Natural killer cell (primary cell): ENCODE results near the gene GASK1A. TPM values are rescaled to one million over a fixed set of nuclear protein-coding genes. Genes with fewer than 3 reads are reported as not detected.

ENCODE experiments used
- ATAC-seq, 3 donors: fragments of 150-1000 bp in 2 of 3; fragments of 200-7000 bp in 1 of 3; cut with Tn5 transposase; 1 replicate in 1 of 3; 2 replicates in 2 of 3; pipeline ENCODE4 v1.10.0; 2021; ENCODE audit warnings: mild to moderate bottlenecking in 2 of 3, moderate library complexity in 2 of 3
- DNase-seq, 2 donors: peaks; one replicate each; pipeline versions ENCODE4 v3.0.0 to v3.0.0-alpha.2; 2013 to 2021; ENCODE audit warnings: mixed read lengths in 1 of 2
- H3K27ac ChIP-seq: one replicate; pipeline ENCODE4 v1.5.1; 2013; ENCODE audit warnings: mild to moderate bottlenecking, low read length
- H3K27me3 ChIP-seq: one replicate; pipeline ENCODE4 v1.6.1; 2013; ENCODE audit warnings: low read length; ENCODE audit not compliant: control insufficient read depth, insufficient read depth
- H3K36me3 ChIP-seq: one replicate; pipeline ENCODE4 v1.6.1; 2013; ENCODE audit warnings: low read length; ENCODE audit not compliant: control insufficient read depth, insufficient read depth
- H3K4me1 ChIP-seq: one replicate; pipeline ENCODE4 v1.6.1; 2013; ENCODE audit warnings: low read length; ENCODE audit not compliant: control insufficient read depth, insufficient read depth
- H3K4me3 ChIP-seq: one replicate; pipeline ENCODE4 v1.5.1; 2013; ENCODE audit warnings: low read length
- H3K9me3 ChIP-seq: one replicate; pipeline ENCODE4 v1.6.1; 2013; ENCODE audit warnings: low read length; ENCODE audit not compliant: control insufficient read depth, insufficient read depth
- H3K27ac Mint-ChIP-seq, 2 donors: one replicate each; pipeline ENCODE4 v1.8.0; 2022; ENCODE audit warnings: mild to moderate bottlenecking in 2 of 2, mixed read lengths in 2 of 2, moderate library complexity in 1 of 2
- H3K27me3 Mint-ChIP-seq, 2 donors: one replicate each; pipeline ENCODE4 v1.8.0; 2022; ENCODE audit warnings: low read depth in 2 of 2, mixed read lengths in 2 of 2
- H3K36me3 Mint-ChIP-seq: one replicate; pipeline ENCODE4 v1.8.0; 2022; ENCODE audit warnings: mixed read lengths
- H3K4me1 Mint-ChIP-seq, 2 donors: one replicate each; pipeline ENCODE4 v1.8.0; 2022; ENCODE audit warnings: mixed read lengths in 2 of 2
- H3K4me3 Mint-ChIP-seq: one replicate; pipeline ENCODE4 v1.8.0; 2022; ENCODE audit warnings: mild to moderate bottlenecking, moderate library complexity, mixed read lengths
- H3K9me3 Mint-ChIP-seq, 2 donors: one replicate each; pipeline ENCODE4 v1.8.0; 2022; ENCODE audit warnings: mixed read lengths in 2 of 2
- WGBS: methylation state at CpG from one replicate; pipeline ENCODE4 v1.1.7; 2013; ENCODE audit warnings: missing lambda C conversion rate; ENCODE audit not compliant: insufficient coverage; 5-methylcytosine and 5-hydroxymethylcytosine counted together
- intact Hi-C: fragments of 100-400 bp; cut with micrococcal nuclease; formaldehyde crosslinking; loops from one replicate; pipeline ENCODE4 v1.14.2; 2022
- total RNA-seq, 4 donors: library from RNA; stranded (reverse); fragments of 120-200 nt in 1 of 4; gene quantifications; one replicate each; pipeline versions ENCODE4 v1.2.3 to v1.2.4, GENCODE V29; 2013 to 2022
- TF ChIP-seq, protein P1 (sequence below): fragments of 200-600 bp; IDR thresholded peaks from one replicate; pipeline ENCODE4 v1.8.0; 2022; ENCODE audit warnings: antibody characterized with exemption

Gene GASK1A
- total RNA-seq, 3 donors from 2014 or later (not counting 1 experiment from before 2014, with no cell fraction given), result 0.12 to 0.34 TPM; not detected in 1

DNA sequence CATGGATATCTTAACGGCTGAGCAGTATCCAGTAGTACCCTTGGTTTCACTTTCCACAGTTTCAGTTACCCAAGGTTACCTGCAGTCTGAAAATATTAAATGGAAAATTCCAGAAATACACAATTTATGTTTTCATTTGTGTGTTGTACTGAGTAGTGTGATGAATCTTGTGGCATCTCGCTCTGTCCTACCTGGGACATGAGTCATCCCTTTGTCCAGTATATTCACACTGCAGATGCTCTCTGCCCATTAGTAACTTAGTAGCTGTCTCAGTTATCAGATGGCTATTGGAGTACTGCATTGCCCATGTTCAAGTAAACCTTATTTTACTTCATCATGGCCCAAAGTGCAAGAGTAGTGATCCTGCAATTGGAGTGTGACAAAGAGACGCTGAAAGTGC is 26.1 kb downstream of the GASK1A start:
- Mint-ChIP-seq H3K4me3 (no peak overlapping the region), H3K36me3 (no peaks in the 10 kb centered on the region), H3K4me1 (no peaks in the 10 kb centered on the region), H3K27ac (no peak overlapping the region), H3K27me3 (peaks cover 0 to 4% of the 10 kb centered on the region in 2 donors), H3K9me3 (no peaks in the 10 kb centered on the region)
- H3K4me3 ChIP-seq, result no peak overlapping the region
- no peak overlapping the region for H3K27ac ChIP-seq
- ATAC-seq (no peak), DNase-seq (no peak)
- WGBS, result 91% methylated on average over 3 of the region's 3 CpGs
- H3K9me3 ChIP-seq, result no peaks in the 10 kb centered on the region
- no peaks in the 10 kb centered on the region for H3K4me1 ChIP-seq
- TF ChIP-seq, protein P1, sequence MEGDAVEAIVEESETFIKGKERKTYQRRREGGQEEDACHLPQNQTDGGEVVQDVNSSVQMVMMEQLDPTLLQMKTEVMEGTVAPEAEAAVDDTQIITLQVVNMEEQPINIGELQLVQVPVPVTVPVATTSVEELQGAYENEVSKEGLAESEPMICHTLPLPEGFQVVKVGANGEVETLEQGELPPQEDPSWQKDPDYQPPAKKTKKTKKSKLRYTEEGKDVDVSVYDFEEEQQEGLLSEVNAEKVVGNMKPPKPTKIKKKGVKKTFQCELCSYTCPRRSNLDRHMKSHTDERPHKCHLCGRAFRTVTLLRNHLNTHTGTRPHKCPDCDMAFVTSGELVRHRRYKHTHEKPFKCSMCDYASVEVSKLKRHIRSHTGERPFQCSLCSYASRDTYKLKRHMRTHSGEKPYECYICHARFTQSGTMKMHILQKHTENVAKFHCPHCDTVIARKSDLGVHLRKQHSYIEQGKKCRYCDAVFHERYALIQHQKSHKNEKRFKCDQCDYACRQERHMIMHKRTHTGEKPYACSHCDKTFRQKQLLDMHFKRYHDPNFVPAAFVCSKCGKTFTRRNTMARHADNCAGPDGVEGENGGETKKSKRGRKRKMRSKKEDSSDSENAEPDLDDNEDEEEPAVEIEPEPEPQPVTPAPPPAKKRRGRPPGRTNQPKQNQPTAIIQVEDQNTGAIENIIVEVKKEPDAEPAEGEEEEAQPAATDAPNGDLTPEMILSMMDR, result no peak
- no peaks in the 10 kb centered on the region for H3K36me3 ChIP-seq
- no peaks in the 10 kb centered on the region for H3K27me3 ChIP-seq
- intact Hi-C loops, result no loop called here

DNA sequence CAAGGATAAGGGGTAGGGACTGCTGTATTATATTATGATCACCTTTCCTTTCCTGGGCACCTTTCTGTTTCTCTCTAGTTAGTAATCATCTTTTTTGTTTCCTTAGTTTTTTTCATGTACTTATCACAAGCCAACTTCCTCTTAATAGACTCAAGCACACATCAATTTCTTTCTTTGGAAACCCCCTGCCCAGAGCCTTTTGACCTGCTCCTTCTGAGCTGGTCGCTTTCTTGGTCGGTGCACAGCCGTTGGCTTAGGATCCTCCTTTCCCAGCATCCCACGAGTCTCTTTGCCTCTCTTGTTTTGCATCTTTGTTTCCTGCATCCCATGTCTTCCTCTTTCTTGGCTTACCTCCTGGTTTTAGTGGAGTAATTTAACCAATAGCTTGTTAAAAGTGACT is 26.9 kb downstream of the GASK1A start:
- Mint-ChIP-seq H3K27ac (no peak overlapping the region), H3K9me3 (no peaks in the 10 kb centered on the region), H3K27me3 (no peaks in the 10 kb centered on the region), H3K4me1 (no peaks in the 10 kb centered on the region), H3K36me3 (no peaks in the 10 kb centered on the region), H3K4me3 (no peak overlapping the region)
- DNase-seq (no peak), ATAC-seq (no peak)
- Histone ChIP-seq H3K9me3 (no peaks in the 10 kb centered on the region), H3K27me3 (no peaks in the 10 kb centered on the region), H3K4me1 (no peaks in the 10 kb centered on the region), H3K27ac (no peak overlapping the region), H3K4me3 (no peak overlapping the region), H3K36me3 (no peaks in the 10 kb centered on the region)
- WGBS, result 69% methylated on average over 4 of the region's 4 CpGs
- TF ChIP-seq, protein P1, result no peak
- intact Hi-C loops, result no loop called here

DNA sequence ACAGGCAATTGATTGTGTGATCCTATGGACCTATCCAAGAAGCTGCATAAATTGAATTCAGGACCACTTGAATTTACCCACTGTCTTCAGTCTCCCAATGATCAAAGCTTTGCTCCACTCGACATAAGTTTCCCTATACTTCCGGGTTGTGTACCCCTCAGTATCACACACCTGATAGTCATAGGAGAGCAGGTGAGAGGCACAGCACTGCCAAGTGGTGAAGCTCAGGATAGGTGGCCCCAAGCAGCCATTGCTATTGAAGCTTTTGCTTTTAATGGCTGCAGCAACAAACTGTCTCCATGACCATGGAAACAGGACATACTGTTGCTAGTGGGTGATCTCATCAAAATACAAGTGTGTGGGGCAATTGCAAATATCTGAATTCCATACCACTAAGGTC is 27.7 kb downstream of the GASK1A start:
- Histone ChIP-seq H3K36me3 (no peaks in the 10 kb centered on the region), H3K4me1 (no peaks in the 10 kb centered on the region), H3K4me3 (no peak overlapping the region), H3K27me3 (no peaks in the 10 kb centered on the region), H3K27ac (no peak overlapping the region), H3K9me3 (peaks cover 8% of the 10 kb centered on the region)
- 91% methylated on average over 2 of the region's 2 CpGs for WGBS
- Mint-ChIP-seq H3K4me1 (no peaks in the 10 kb centered on the region), H3K4me3 (no peak overlapping the region), H3K27ac (no peak overlapping the region), H3K27me3 (no peaks in the 10 kb centered on the region), H3K9me3 (no peaks in the 10 kb centered on the region), H3K36me3 (no peaks in the 10 kb centered on the region)
- intact Hi-C loops, result no loop called here
- no peak for ATAC-seq
- TF ChIP-seq, protein P1, result no peak
- DNase-seq, result no peak

DNA sequence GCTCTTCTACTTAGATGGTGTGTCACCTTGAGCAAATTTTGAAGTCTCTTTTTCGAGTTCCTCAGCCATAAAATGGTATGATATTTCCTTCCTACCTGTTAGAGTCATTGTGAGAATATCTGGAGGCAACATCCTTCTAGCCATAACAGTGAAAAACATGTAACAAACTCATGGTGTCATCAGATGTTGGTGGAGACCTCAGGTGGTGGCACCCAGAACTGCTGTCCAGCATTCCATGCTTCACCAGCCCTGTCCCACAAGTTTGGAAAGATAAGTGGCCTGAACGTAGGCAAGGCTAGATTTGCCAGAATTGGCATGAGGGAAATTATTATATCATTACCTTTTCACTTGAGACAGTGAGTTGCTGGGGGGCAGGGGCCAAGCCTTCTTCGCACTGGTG is 30.4 kb downstream of the GASK1A start:
- Histone ChIP-seq H3K4me1 (peaks cover 11% of the 10 kb centered on the region), H3K27ac (no peak overlapping the region), H3K36me3 (no peaks in the 10 kb centered on the region), H3K4me3 (no peak overlapping the region), H3K9me3 (peaks cover 35% of the 10 kb centered on the region), H3K27me3 (no peaks in the 10 kb centered on the region)
- DNase-seq (no peak), ATAC-seq (no peak)
- TF ChIP-seq, protein P1, result no peak
- intact Hi-C loops, result no loop called here
- H3K36me3 Mint-ChIP-seq, result no peaks in the 10 kb centered on the region
- H3K4me3 Mint-ChIP-seq, result peak overlapping the region; percentile 17
- H3K4me1 Mint-ChIP-seq, result no peaks in the 10 kb centered on the region
- no peaks in the 10 kb centered on the region for H3K9me3 Mint-ChIP-seq
- peak overlapping the region in 1 of 2 donors; percentile 43 for H3K27ac Mint-ChIP-seq
- WGBS, result 100% methylated on average over 1 of the region's 3 CpGs
- no peaks in the 10 kb centered on the region for H3K27me3 Mint-ChIP-seq
